K562 (cell line): ENCODE measurements around the gene RIIAD1. TPM values are rescaled to one million over a fixed set of nuclear protein-coding genes. Genes with fewer than 3 reads are reported as not detected.

Experiments
- BHLHE40 ChIP-seq: IDR thresholded peaks from 2 replicates; pipeline ENCODE4 v1.6.1; 2011; ENCODE audit warnings: low read length, improper control_type of control experiment
- CBX3 ChIP-seq, 2 experiments: IDR thresholded peaks; 1 replicate in 1 of 2; 2 replicates in 1 of 2; pipeline ENCODE4 v1.6.1; 2012; ENCODE audit warnings: inconsistent platforms in 2 of 2, low read length in 2 of 2, borderline replicate concordance in 1 of 2, control low read depth in 1 of 2
- CHD7 ChIP-seq: fragments of 200-600 bp; sonication (generic); IDR thresholded peaks from one replicate; pipeline ENCODE4 v1.6.1; 2012; ENCODE audit warnings: mild to moderate bottlenecking, low read depth, low read length, inconsistent platforms
- CREM ChIP-seq: IDR thresholded peaks from 2 replicates; pipeline ENCODE4 v1.6.1; 2014; ENCODE audit warnings: antibody characterized with exemption, low read depth
- DIDO1 ChIP-seq: fragments of 450-650 bp; IDR thresholded peaks from 2 replicates; pipeline ENCODE4 v1.6.1; 2016; ENCODE audit warnings: low read depth, missing biosample characterization, missing genetic modification characterization
- ESRRB ChIP-seq: fragments of 250-450 bp; sonication (Bioruptor Pico); IDR thresholded peaks from 2 replicates; pipeline ENCODE4 v1.5.0; 2020; ENCODE audit warnings: mild to moderate bottlenecking, moderate library complexity, borderline replicate concordance
- HMGXB4 ChIP-seq: sonication (generic); formaldehyde crosslinking; IDR thresholded peaks from 2 replicates; pipeline ENCODE4 v1.8.1; 2023; ENCODE audit warnings: mild to moderate bottlenecking, missing genetic modification reagents
- KDM2B ChIP-seq: fragments of 250-450 bp; sonication (Bioruptor Pico); IDR thresholded peaks from 2 replicates; pipeline ENCODE4 v1.8.0; 2021; ENCODE audit warnings: mild to moderate bottlenecking, moderate library complexity
- NFIC ChIP-seq: fragments of 450-650 bp; IDR thresholded peaks from 2 replicates; pipeline ENCODE4 v1.6.1; 2017; ENCODE audit warnings: mild to moderate bottlenecking, inconsistent platforms
- NR2C1 ChIP-seq, 2 experiments: fragments of 450-650 bp; IDR thresholded peaks; 2 replicates each; pipeline ENCODE4 v1.6.1; 2017; ENCODE audit warnings: mild to moderate bottlenecking in 2 of 2, antibody characterized with exemption in 1 of 2, inconsistent platforms in 1 of 2, missing compliant biosample characterization in 1 of 2, missing genetic modification characterization in 1 of 2
- SIRT6 ChIP-seq: IDR thresholded peaks from one replicate; pipeline ENCODE4 v1.6.1; 2012; ENCODE audit warnings: low read depth, mild to moderate bottlenecking, control low read depth, inconsistent platforms, low read length, moderate library complexity
- polyA plus RNA-seq, 8 experiments: library from polyadenylated mRNA; depleted of rRNA in 4 of 8; stranded (reverse) in 5 of 8; unstranded in 3 of 8; fragments of >200 nt; fragmentation: Nextera tagmentation in 2 of 8; fragmentation: Illumina TruSeq in 1 of 8; extraction: Ambion mirVana in 2 of 8; extraction: Trizol in 1 of 8; gene quantifications; 2 replicates each; pipeline versions ENCODE4 v1.2.1 to v1.2.3, GENCODE V29; 2011 to 2014; ENCODE audit warnings: inconsistent platforms in 1 of 8, missing spikeins in 1 of 8
- total RNA-seq, 7 experiments: library from RNA; depleted of rRNA in 6 of 7; stranded (reverse); fragments of >200 nt in 6 of 7; fragmentation: Illumina TruSeq in 2 of 7; extraction: Trizol in 2 of 7; gene quantifications; 2 replicates each; pipeline versions ENCODE4 v1.2.1 to v1.2.3, GENCODE V29; 2011 to 2021; ENCODE audit warnings: low replicate concordance in 1 of 7

Gene RIIAD1
- total and polyA plus RNA-seq, 9 of the 15 experiments (the other 6 are each of a cell fraction or from before 2014, with no cell fraction given): not detected

- TF ChIP-seq CHD7 (no peak), SIRT6 (no peak), KDM2B (CRISPR knock-in tag) (no peak), NFIC (no peak), NR2C1 (IDR thresholded peaks at IDR 0.05) (no peak), NR2C1 (tag; IDR thresholded peaks at IDR 0.05) (no peak), DIDO1 (tag) (no peak), CREM (peak; percentile 45; the same call in 1 of the 2 replicates), CBX3 (IDR thresholded peaks at IDR 0.05; ENCODE audit: borderline replicate concordance in 1 of 2, low read length in 2 of 2) (no peak), ESRRB (CRISPR knock-in tag) (no peak), BHLHE40 (peak; percentile 30; the same call in 1 of the 2 replicates), HMGXB4 (CRISPR knock-in tag) (no peak)
Measured at GRCh38 chr1:151773702-151774101, 52.4 kb downstream of the RIIAD1 start (continued).
